ENCODE measurements around the gene SPAG4.

SPAG4 gene

GRCh38 chr20:35660122-35660937 lies 44.7 kb downstream of the SPAG4 start:
- no peak for DNase-seq

DNA sequence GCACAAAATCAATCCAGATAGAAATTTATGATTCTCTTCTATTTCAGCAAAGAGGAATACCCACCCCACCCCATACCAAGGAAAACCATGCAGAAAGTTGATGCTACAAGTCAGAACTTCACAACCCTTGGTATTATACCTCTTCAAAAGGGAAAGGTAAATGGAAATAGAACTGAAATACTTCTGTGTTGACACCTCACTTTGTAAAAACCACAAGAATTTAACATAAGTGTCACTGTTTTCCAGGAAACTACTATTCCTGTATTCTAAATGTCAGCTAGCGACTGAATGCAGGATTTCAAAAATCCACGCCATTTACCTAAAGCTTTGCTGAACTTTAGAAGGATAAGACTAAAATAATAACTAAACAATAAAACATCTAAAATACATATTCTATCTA lies 45.4 kb downstream of the SPAG4 start:
- DNase-seq: no peak

- DNase-seq: no peak
Observed at GRCh38 chr20:35661908-35662307, 46.3 kb downstream of the SPAG4 start.

DNA sequence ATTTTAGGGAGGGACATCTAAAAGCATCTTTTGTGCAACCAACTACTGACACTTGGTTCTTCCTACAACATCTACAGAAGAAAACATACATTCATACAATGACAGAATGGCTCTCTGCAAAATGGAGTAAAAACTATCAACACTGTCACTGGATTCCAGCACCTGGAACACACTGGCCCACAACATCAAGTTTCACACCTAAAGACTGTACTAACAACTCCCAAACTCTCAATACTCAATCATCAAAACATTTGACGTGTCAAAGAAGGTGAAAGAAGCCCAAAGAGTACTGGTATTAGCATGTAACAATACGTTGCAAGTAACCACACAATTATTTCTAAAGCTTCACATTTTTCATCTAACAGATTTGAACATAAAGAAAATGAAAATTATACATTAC lies 46.9 kb downstream of the SPAG4 start:
- DNase-seq: no peak

- DNase-seq: peak; percentile 37 to 44
Observed at GRCh38 chr20:35663516-35664465, 48.2 kb downstream of the SPAG4 start.

DNA sequence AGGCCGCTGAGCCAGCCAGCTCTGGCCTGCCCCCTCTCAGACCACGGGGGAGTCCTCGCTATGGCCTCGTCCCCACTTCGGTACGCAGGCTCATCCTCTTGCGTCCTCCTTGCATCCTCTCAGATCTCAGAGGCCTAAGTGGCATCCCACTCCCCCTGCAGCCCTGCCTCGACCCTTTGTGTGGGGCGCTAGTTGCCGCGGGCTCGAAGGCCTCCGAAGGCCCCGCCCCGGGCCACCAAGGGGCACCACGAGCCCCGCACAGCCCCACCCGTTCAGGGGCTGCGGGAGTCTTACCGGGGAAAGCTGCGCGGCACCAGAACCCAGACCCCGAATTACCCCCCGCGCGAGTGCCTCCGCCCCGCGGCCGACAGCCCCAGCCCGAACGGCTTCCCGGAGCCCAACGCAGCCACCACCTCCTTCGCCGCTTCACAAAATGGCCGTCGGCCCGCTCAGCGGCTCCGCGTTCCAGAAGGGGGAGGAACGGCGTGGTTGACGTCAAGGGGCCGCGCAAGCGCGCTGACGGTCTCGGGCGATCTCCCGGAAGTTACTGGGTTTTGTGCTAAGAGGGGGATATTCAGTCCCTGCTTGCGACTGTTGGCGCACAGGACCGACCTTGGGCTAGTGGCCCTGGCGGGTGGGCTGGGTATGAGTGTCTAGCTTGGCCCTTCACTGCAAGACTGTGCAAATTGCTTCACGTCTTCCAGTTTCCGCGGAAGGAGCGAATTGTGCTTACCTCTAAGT lies 49.0 kb downstream of the SPAG4 start, which contains the start of the genes CPNE1 and RBM12:
Gene CPNE1 (minus strand): TSS at position 435 of the 741 bp plus-strand sequence. CDS start 31,977 bp downstream, outside the sequence.
Gene RBM12 (minus strand): TSS at position 435 of the 741 bp plus-strand sequence. CDS start 9,578 bp downstream, outside the sequence.
- peak; percentile 95 to 96 for DNase-seq

DNA sequence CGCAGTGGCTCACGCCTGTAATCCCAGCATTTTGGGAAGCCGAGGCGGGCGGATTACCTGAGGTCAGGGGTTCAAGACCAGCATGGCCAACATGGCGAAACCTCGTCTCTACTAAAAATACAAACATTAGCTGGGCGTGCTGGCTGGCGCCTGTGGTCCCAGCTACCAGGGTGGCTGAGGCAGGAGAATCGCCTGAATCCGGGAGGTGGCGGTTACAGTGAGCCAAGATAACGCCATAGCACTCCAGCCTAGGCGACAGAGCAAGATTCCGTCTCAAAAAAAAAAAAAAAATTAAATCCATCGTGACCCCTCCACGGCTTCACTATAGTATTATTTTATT lies 50.3 kb downstream of the SPAG4 start:
- DNase-seq: no peak

- no peak for DNase-seq
Observed at GRCh38 chr20:35669221-35669620, 53.6 kb downstream of the SPAG4 start.

DNA sequence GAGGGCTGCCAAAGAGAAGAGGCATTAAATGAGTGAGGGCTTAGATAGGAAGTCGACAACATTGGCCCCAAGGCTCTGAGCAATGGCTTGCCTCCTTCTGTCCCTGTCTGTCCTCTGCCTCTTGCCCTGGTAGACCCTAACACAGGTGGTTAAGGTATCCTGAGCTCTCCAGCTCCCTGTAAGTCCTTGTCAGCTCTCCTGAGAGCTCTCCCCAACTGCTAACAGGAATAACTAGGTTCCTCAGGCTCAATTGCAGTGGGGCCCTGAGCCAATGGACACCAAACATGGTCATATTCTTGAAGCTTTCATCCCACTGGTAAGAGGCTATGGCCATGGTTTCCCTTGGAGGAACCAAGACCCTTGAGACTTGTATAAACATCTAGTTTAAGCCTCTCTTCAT lies 54.1 kb downstream of the SPAG4 start:
- no peak for DNase-seq

Data from NCI-H524 (cell line).